GM19372 (cell line): ENCODE results near the gene PKDREJ.

Experiments used
- ATAC-seq: cut with Tn5 transposase; IDR thresholded peaks from one replicate; pipeline ENCODE4 v1.9.1; 2021; ENCODE audit warnings: mild to moderate bottlenecking, low read depth, moderate library complexity; ENCODE audit not compliant: unreplicated experiment

The PKDREJ gene

DNA sequence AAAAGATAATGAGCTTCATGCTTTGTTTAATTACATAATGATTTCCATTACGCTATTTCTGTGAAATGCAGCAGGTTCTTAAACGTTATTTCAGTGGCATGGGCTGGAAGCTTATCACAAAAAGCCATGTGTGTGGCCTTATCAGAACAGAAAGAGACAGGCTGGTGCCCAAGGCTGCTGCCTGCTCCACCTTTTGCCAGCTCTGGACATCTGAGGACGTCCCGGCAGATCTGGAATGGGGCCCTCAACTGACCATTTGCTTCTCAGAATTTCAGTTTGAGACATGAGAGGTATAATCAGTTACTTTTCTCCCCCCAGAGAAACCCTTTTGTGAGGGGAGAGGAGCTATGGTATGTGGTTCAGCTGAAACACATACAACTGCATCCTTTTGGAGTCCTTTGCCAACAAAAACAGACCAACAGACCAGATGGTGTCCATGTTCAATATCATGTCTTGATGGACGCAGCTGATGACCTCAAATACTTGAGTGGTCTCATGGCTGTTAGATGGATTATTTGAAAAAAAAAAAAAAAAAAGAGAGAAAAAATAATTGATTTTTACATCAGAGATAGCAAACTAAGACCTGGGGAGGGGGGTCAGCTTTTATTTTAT lies 21.6 kb downstream of the PKDREJ start:
- no peak for ATAC-seq

DNA sequence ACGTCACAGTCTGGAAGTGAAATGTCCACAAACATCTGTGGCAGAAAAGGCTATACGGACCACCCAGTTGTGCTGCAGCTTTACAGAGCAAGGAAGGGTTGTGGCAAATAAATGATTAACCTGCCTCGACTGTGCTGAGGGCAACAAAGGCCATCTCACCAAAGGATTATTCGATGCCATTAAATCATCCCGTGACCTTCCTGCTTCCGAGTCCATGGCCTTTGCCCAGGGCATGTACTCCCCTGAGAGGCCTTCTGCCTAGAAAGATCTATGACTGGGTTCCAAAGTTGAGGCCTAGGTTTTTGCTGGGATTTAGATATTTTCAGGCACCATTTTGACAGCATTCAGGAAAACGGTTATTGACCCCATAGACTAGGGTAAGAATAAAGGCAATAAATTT lies 22.2 kb downstream of the PKDREJ start:
- ATAC-seq: no peak

DNA sequence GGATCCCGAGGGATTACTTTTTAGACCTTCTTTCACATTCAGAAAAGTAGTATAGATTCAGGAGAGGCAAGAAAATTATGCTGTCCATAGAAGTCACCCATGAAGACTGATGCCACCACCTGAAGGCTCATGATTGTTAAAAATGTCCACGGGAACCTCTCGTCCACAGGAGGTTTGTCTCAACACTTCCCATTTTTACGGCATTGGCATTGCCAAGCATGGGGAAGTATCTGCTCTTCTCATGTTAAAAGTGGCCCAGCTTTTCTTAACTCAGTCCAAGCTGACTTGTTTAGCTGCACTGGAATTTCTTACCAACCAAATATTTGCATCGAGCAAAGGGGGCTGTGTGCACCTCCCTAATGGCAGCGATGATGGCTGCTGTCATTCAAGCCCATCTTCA lies 22.6 kb downstream of the PKDREJ start:
- no peak for ATAC-seq

DNA sequence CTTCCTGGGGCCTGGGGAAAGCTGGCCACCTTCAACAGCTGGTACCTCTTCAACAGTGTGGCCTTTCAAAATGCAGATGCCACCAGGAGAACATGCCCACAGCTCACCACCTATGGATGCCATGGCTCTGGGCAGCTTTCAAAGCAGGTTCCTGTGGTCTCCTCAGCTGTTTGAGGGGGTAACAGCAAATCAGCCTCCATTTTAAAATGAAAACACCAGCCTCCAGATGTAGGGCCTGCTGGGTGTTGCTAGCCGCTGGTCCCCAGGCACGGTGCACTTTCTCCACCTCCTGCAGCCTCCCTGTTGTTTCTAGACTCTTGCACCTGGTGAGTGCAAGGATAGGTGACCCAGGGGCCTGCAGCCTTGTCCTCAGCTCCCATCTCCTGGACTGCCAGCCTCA lies 23.1 kb downstream of the PKDREJ start:
- ATAC-seq: no peak

DNA sequence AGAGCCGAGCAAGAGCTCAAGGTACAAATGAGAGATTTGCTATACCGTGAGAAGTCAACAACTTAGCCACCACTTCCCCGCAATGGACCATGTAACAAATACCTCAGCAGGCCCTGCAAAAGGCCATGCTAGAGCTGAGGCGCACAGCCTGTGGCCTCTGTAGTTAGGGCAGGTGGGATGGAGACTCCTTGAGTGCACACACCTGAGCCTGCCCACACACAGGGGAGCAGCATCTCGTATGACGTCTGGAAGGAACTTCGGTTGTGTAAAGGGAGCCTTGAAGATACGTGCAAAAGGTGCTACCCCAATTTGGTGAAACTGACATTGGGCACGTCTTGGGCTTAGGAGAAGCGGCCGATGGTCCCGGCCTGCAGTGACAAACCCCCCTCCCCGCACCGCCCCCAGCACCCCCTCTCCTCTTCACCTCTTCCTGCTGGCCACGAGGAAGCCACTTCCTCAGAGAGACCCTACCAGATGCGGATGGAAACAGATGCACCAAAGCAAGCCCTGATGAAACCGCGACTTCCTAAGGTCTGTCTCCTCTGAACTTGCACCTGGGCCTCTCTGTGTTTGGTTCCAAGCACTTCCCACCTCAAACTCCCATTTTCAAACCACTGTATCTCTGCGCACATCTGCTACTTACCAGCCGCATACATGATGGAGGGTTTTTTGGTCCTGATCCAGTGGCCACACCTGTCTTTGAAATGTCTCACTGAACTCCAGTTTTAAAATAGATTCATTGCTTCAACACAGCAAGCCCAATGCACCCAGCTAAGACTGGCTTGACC lies 23.7 kb downstream of the PKDREJ start:
- ATAC-seq: no peak

DNA sequence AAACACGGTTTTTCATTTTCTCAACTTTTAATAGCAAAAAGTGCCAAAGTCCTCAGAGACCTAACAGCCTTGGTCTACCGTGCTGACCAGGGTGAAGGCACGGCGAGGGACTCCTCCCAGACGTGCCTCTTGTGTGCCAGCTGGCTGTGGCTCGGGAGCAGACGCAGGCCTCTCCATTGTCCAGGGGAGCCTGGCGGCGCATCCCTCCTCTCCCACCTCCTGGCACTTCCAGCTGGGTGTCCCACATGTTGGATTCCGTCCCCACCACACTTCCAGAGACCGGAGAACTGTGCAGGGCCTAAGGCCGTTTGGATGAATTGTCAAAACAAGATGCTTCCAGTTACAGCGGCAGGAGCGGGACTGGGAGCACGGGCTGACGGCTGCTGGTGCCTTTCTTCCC lies 24.6 kb downstream of the PKDREJ start:
- ATAC-seq: no peak

DNA sequence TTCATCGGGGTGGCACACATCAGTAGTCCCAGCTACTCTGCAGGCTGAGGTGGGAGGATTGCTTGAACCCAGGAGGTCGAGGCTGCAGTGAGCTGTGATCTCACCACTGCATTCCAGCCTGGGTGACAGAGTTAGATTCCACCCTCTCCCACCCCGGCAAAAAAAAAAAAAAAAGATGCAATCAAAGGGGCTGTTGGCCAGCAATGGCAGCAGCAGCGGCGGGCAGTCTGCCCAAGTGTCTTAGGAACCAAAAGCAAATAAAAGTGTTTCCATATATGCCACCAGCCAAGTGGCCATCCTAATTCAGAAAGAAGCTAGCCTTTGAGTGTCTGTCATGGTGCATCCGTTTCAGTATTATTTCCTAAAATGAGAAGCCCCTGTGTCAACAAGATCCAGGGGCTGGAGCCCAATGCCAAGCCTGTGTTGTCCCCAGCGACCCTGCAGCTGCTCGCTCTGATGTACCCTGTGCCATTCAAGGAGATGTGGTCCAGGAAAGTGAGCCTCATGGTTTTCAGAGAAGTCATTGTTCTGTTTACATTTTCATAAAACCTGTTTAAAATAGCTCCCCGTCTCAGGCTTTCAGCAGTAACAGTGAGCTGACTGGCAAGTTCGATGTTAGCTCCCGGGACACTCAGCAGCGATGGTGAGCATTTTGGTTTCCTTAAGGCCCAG lies 25.6 kb downstream of the PKDREJ start:
- ATAC-seq: no peak

DNA sequence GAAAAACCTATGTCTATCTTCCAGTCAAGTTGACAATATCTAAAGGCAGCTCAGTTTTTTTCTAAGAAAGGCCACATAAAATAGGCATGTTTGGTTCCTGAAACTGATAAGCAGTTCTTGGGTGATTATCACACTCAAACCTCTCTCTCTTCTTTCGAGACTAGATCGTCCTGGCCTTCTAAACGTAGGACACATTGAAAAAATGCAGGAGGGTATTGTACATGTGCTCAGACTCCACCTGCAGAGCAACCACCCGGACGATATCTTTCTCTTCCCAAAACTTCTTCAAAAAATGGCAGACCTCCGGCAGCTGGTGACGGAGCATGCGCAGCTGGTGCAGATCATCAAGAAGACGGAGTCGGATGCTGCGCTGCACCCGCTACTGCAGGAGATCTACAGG lies 28.2 kb downstream of the PKDREJ start:
- ATAC-seq: no peak

DNA sequence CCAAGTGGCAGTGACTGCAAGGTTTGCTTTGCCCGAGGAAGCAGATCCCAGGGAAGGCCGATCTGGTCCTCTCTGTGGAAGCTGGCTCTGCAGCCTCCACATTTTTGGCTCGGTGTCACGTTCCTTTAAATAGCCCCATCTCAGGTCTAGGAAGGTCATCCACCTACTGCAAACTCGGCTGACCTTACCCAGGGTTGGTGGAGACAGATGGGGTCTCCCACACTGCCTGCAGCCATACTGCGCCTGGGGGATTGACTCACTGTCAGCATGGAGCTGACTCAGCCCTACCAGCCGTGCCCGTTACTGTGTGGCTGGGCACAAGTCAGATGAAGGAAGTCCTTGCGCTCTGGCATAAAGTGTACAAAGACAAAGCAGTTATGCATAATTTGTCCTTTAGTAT lies 29.9 kb downstream of the PKDREJ start:
- ATAC-seq: no peak

DNA sequence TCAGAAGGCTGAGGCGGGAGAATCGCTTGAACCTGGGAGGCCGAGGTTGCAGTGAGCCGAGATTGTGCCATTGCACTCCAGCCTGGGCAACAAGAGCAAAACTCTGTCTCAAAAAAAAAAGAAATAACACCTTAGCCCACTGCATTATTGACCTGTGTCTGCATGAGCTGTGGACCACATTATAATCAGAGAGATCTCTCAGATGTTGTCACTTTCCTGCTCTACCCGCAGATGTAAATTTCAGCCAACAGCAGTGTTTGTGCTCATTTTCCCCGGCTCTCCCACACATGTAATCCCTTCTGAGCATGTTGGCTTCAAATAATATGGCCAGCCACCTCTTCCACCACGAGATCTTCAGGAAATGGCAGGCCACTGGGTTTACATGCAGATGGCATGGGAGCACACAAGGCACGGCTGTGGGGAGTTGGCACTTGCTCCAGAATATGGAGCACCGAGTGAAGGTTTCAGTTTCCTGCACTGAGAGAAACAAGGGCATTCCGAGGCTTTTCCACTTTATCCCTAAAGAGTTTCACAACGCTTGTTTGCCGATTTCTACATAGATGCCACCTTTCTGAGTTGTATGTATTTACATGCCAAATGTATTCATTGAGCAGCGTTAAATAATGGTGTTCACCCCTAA lies 32.8 kb downstream of the PKDREJ start:
- no peak for ATAC-seq

DNA sequence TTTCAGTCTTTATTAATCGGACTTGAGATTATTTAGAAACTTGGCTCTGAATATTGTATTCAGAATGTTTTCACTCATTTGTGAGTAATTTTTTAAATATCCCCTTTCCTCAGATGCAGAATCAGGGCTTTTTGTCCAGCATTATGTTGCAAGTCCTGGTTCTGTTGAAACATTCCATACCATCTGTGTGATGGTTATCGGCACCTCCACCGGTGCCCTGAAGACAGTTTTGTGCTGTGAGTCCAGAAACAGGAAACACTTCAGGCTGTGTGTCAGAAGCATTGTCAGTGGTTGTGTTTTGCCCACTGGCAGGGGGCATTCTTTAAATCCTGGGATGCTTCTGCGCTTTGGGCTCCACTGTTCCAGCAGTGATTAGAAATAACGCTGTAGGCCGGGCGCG lies 33.4 kb downstream of the PKDREJ start:
- ATAC-seq: no peak

DNA sequence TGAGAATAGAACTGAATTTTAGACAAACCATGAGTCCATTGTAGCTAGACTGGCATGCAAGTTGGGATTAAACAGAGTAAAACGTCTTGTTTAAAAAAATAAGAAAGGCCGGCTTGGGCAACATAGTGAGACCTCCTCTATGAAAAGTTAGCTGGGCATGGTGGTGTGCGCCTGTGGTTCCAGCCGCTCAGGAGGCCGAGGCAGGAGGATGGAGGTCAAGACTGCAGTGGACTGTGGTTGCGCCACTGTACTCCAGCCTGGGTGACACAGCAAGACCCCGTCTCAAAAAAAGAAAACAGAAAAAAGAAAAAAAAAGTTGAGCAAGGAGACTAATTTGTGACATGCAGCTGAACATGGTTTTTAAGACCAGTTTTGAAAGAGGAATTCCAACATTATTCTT lies 36.6 kb downstream of the PKDREJ start:
- ATAC-seq: no peak

DNA sequence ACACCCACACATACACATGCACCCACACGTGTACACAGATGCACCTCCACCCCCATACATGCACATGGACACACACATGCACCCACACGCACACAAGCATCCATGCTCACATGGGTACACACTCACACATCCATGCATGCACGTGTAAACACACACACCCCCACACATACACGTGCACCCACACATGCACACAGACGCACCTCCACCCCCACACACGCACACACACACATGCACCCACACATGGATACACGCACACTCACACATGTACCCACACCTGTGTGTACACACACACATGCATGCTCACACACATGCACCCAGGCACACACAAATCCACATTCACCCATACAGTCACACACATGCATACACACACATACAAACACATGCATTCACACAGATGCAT lies 37.5 kb downstream of the PKDREJ start:
- ATAC-seq: no peak

DNA sequence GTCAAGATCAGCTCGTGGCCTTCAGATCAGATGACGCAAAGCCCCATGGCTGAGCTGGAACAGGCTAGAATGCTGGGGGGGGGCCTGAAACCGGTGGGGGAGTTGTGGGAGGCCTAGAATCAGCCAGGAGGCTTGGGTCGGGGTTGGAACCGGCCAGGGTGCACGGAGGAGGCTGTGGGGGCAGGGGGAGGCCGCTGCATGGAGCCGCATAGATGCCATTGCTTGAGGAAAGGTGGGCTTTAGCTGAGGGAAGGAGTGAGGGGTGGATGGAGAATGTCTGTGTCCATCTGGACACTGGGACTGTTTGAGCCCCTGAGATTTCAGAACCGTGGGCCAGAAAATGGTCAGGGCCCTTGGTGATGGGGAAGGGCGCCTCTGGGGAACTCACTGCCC lies 38.2 kb downstream of the PKDREJ start:
- no peak for ATAC-seq

DNA sequence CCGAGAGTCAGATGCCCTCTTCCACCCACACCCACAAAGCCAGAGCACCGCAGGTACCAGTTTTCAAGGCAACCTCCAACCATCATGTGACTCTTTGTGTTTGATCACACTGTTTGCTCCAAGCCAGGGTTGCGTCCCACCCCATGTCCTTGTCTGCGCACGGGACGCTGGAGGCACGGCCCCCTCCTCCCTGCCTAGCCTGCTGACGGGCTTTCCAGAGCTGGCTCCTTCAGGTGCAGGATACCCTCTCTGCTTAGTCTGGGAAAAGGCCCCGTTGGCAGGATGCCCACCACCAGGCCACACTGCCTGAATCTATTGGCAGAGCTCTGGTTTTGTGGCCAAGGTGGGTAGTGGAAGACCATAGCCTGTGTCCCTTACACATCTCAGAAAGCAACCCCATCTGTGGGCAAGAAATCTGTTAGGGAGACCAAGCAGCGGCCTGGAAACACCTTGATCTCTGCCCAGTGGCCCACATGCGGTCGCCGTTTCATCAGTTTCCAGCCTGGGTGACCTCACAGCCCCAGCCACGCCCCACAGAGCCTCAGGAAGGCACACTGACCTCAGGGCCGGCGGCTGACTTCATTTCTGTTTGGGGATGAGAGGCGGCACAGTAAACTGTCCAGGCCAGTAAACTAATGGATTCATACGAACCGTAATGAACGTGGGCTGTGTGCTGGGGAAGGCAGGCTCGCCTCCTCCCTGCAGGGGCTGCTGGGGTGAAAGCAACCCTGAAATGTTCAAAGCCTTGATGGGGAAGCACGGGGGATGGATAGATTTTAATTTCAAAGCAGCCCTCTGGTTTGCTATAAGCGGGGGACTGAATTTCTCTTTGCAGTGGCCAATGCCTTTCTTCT lies 38.9 kb downstream of the PKDREJ start:
- ATAC-seq: no peak

DNA sequence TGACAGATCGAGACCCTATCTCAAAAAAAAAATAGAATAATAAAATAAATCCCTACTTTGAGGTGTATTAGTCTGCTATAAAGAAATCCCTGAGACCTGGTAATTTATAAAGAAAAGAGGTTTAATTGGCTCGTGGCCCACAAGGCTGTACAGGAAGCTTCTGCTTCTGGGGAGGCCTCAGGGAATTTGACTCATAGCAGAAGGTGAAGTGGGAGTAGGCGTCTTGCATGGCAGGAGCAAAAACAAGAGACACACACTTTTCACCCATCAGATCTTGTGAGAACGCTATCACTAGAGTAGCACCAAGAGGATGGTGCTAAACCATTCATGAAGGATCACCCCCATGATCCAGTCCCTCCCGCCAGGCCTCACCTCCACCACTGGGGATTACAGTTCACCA lies 42.2 kb downstream of the PKDREJ start:
- ATAC-seq: no peak

DNA sequence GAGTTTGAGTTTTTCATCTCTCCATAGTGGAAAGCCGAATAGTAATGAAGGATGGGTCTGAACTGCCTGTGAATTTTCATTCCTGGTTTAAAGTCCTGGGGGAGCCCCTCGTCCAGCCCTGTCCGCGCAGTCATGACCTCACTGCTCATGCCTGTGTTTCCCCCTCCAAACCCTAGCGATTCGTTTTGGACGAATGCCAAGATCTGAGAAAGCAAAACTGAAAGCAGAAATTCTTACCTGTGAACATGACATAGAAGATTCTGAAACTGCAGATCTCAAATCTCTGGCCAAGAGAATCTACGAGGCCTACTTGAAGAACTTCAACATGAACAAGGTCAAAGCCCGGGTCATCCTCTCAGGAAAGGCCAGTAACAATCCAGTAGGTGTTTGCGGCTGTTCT lies 43.5 kb downstream of the PKDREJ start:
- ATAC-seq: no peak

DNA sequence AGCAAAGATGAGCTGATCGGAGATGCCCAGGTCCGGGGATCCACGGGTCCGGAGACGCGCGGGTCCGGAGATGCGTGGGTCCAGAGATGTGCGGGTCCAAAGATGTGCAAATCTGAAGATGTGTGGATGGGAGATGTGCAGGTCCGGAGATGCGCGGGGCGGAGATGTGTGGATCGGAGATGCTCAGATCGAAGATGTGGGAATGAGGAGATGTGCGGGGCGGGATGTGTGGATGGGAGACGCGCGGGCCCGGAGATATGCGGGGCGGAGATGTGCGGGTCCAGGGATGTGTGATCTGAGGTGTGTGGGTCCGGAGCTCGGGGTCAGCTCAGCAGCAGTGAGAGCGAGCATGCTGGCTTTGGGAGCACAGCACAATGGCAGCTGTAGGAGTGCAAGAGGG lies 48.5 kb downstream of the PKDREJ start:
- no peak for ATAC-seq

DNA sequence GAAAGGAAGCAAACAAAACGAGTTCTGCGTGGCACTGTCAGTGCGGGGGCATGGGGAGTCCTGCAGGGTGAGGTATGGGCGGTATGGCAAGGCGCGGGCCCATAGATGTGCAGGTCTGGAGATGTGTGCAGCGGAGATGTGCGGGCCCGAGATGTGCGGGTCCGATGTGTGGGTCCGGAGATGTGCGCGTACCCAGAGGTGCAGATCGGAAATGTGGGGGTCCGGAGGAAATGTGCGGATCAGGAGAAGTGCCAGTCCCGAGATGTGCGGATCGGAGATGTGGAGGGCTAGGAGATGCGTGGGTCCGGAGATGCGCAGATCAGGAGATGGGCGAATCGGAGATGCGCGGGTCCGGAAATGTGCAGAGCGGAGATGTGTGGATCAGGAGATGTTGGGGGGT lies 49.0 kb downstream of the PKDREJ start:
- ATAC-seq: no peak

DNA sequence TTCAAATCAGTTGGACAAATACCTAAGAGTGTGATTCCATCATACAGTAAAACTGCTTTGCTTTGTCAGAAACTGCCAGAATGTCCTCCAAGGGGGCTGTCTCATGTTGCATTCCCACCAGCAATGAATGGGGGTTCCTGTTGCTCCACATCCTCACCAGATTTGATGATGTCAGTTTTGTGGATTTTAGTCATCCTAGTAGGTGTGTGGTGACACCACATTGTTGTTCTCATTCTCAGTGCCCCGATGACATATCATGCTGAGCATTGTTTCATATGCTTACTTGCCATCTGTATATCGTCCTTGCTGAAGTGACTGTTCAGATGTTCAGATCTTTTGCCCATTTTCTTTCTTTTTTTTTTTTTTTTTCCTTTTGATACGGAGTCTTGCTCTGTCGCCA lies 50.1 kb downstream of the PKDREJ start:
- no peak for ATAC-seq

DNA sequence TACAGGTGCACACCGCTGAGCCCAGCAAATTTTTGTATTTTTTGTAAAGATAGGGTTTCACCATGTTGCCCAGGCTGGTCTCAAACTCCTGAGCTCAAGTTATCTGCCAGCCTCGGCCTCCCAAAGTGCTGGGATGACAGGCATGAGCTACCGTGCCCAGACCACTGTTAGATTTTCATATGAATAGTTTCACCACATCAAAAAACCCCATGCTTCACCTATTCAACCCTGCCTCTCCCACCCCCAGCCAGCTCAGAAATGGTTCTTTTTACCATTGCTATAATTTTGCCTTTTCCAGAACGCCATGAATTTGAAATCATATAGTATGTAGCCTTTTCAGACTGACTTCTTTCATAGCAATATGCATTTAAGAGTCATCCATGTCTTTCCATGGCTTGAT lies 50.9 kb downstream of the PKDREJ start:
- ATAC-seq: no peak
